ENCODE results near the gene MYO7B. TPM values are rescaled to one million over a fixed set of nuclear protein-coding genes. Genes with fewer than 3 reads are reported as not detected.

The MYO7B gene
- total RNA-seq, 5 donors from 2014 or later (not counting 1 experiment from before 2014, with no cell fraction given) = 0.13 to 0.96 (median 0.28) TPM; not detected in 1

GRCh38 chr2:127575941-127576432, 40.5 kb downstream of the MYO7B start:
- ATAC-seq (replicated peaks in 1 of 4) (no peak), DNase-seq (peak in 2 of 35 experiments; percentile 1 to 6)
- H3K4me1 ChIP-seq (ENCODE audit: control insufficient read depth in 1 of 2, extremely low read depth in 1 of 2, insufficient read depth in 2 of 2, low read length in 2 of 2) = peaks cover 7 to 12% of the 10 kb centered on the region in 2 experiments
- Mint-ChIP-seq H3K27ac (peak overlapping the region; percentile 1 to 55), H3K27me3 (peaks cover 0 to 2% of the 10 kb centered on the region in 2 donors), H3K4me1 (peaks cover 14 to 23% (median 20%) of the 10 kb centered on the region in 3 donors), H3K4me3 (peak overlapping the region in 1 of 3 donors; percentile 36), H3K9me3 (no peaks in the 10 kb centered on the region), H3K36me3 (no peaks in the 10 kb centered on the region)
- POLR2A ChIA-PET = interaction anchor here in 1 of 2 donors (0.6 kb wide), 1 partner anchor 650 kb away, joined by 5 read pairs; no protein-coding TSS in a partner anchor
- WGBS (ENCODE audit: insufficient coverage) = 58% methylated on average over 9 of the region's 11 CpGs
- H3K36me3 ChIP-seq (ENCODE audit: control insufficient read depth in 2 of 2, extremely low read depth in 1 of 2, insufficient read depth in 1 of 2, low read length in 1 of 2) = no peaks in the 10 kb centered on the region
- H3K9me3 ChIP-seq = no peaks in the 10 kb centered on the region
- H3K27me3 ChIP-seq (replicated peaks in 1 of 2; ENCODE audit: control insufficient read depth in 2 of 2, extremely low read depth in 1 of 2, insufficient read depth in 2 of 2, low read length in 1 of 2) = peaks cover 0 to 29% of the 10 kb centered on the region in 2 experiments
- CTCF ChIA-PET = no interaction called here
- no peak overlapping the region for H3K4me3 ChIP-seq (ENCODE audit: control insufficient read depth in 1 of 2, extremely low read depth in 1 of 2, low read length in 1 of 2)
- H3K27ac ChIP-seq (ENCODE audit: low read length) = no peak overlapping the region

- Mint-ChIP-seq H3K4me1 (peaks cover 14 to 23% (median 20%) of the 10 kb centered on the region in 3 donors), H3K27ac (peak overlapping the region in 1 of 2 donors; percentile 23), H3K4me3 (peak overlapping the region in 1 of 3 donors; percentile 13), H3K9me3 (no peaks in the 10 kb centered on the region), H3K27me3 (peaks cover 0 to 2% of the 10 kb centered on the region in 2 donors), H3K36me3 (no peaks in the 10 kb centered on the region)
- ATAC-seq (replicated peaks in 1 of 4) (no peak), DNase-seq (peak in 2 of 35 experiments; percentile 5 to 19)
- Histone ChIP-seq H3K27ac (ENCODE audit: low read length) (no peak overlapping the region), H3K36me3 (ENCODE audit: control insufficient read depth in 2 of 2, extremely low read depth in 1 of 2, insufficient read depth in 1 of 2, low read length in 1 of 2) (no peaks in the 10 kb centered on the region), H3K9me3 (no peaks in the 10 kb centered on the region), H3K27me3 (replicated peaks in 1 of 2; ENCODE audit: control insufficient read depth in 2 of 2, extremely low read depth in 1 of 2, insufficient read depth in 2 of 2, low read length in 1 of 2) (peaks cover 0 to 32% of the 10 kb centered on the region in 2 experiments), H3K4me3 (ENCODE audit: control insufficient read depth in 1 of 2, extremely low read depth in 1 of 2, low read length in 1 of 2) (no peak overlapping the region), H3K4me1 (ENCODE audit: control insufficient read depth in 1 of 2, extremely low read depth in 1 of 2, insufficient read depth in 2 of 2, low read length in 2 of 2) (peaks cover 7 to 12% of the 10 kb centered on the region in 2 experiments)
- POLR2A ChIA-PET = interaction anchor here (0.6 kb wide), 2 partner anchors 38 to 650 kb away, joined by 5 read pairs; no protein-coding TSS in a partner anchor
- 93% methylated on average over 21 of the region's 26 CpGs for WGBS (ENCODE audit: insufficient coverage)
- CTCF ChIA-PET = interaction anchor here in 1 of 2 donors (0.6 kb wide), 1 partner anchor 43 kb away, joined by 5 read pairs; no protein-coding TSS in a partner anchor
These were observed 41.1 kb downstream of the MYO7B start for GRCh38 chr2:127576433-127577207.

- H3K27ac ChIP-seq (ENCODE audit: low read length) = no peak overlapping the region
- H3K27me3 ChIP-seq (replicated peaks in 1 of 2; ENCODE audit: control insufficient read depth in 2 of 2, extremely low read depth in 1 of 2, insufficient read depth in 2 of 2, low read length in 1 of 2) = peaks cover 0 to 32% of the 10 kb centered on the region in 2 experiments
- no peaks in the 10 kb centered on the region for H3K9me3 ChIP-seq
- Mint-ChIP-seq H3K4me3 (peak overlapping the region in 1 of 3 donors; percentile 13), H3K27ac (no peak overlapping the region), H3K9me3 (no peaks in the 10 kb centered on the region), H3K36me3 (no peaks in the 10 kb centered on the region), H3K27me3 (peaks cover 0 to 2% of the 10 kb centered on the region in 2 donors), H3K4me1 (peaks cover 14 to 23% (median 20%) of the 10 kb centered on the region in 3 donors)
- ChIA-PET CTCF (interaction anchor here in 1 of 2 donors (0.6 kb wide), 1 partner anchor 43 kb away, joined by 5 read pairs; no protein-coding TSS in a partner anchor), POLR2A (interaction anchor here in 1 of 2 donors (0.6 kb wide), 1 partner anchor 39 kb away, joined by 5 read pairs; no protein-coding TSS in a partner anchor)
- H3K4me3 ChIP-seq (ENCODE audit: control insufficient read depth in 1 of 2, extremely low read depth in 1 of 2, low read length in 1 of 2) = no peak overlapping the region
- H3K36me3 ChIP-seq (ENCODE audit: control insufficient read depth in 2 of 2, extremely low read depth in 1 of 2, insufficient read depth in 1 of 2, low read length in 1 of 2) = no peaks in the 10 kb centered on the region
- no peak for ATAC-seq (replicated peaks in 1 of 4)
- 80% methylated on average over 1 of the region's 2 CpGs for WGBS (ENCODE audit: insufficient coverage)
- peaks cover 7 to 12% of the 10 kb centered on the region in 2 experiments for H3K4me1 ChIP-seq (ENCODE audit: control insufficient read depth in 1 of 2, extremely low read depth in 1 of 2, insufficient read depth in 2 of 2, low read length in 2 of 2)
- peak in 1 of 35 experiments; percentile 9 for DNase-seq
These were observed 41.7 kb downstream of the MYO7B start for GRCh38 chr2:127577208-127577475.

GRCh38 chr2:127577503-127577902, 42.0 kb downstream of the MYO7B start:
- Mint-ChIP-seq H3K27ac (no peak overlapping the region), H3K27me3 (peaks cover 0 to 2% of the 10 kb centered on the region in 2 donors), H3K36me3 (no peaks in the 10 kb centered on the region), H3K4me3 (no peak overlapping the region), H3K9me3 (no peaks in the 10 kb centered on the region), H3K4me1 (peaks cover 14 to 23% (median 20%) of the 10 kb centered on the region in 3 donors)
- Histone ChIP-seq H3K27ac (ENCODE audit: low read length) (no peak overlapping the region), H3K36me3 (ENCODE audit: control insufficient read depth in 2 of 2, extremely low read depth in 1 of 2, insufficient read depth in 1 of 2, low read length in 1 of 2) (no peaks in the 10 kb centered on the region), H3K4me3 (ENCODE audit: control insufficient read depth in 1 of 2, extremely low read depth in 1 of 2, low read length in 1 of 2) (no peak overlapping the region), H3K9me3 (no peaks in the 10 kb centered on the region), H3K4me1 (ENCODE audit: control insufficient read depth in 1 of 2, extremely low read depth in 1 of 2, insufficient read depth in 2 of 2, low read length in 2 of 2) (peaks cover 7 to 12% of the 10 kb centered on the region in 2 experiments), H3K27me3 (replicated peaks in 1 of 2; ENCODE audit: control insufficient read depth in 2 of 2, extremely low read depth in 1 of 2, insufficient read depth in 2 of 2, low read length in 1 of 2) (peaks cover 0 to 32% of the 10 kb centered on the region in 2 experiments)
- ATAC-seq (replicated peaks in 1 of 4) = no peak
- DNase-seq = peak in 2 of 35 experiments; percentile 7 to 8
- ChIA-PET POLR2A (no interaction called here), CTCF (no interaction called here)
- WGBS (ENCODE audit: insufficient coverage) = 87% methylated on average over 12 of the region's 12 CpGs

- Histone ChIP-seq H3K27me3 (replicated peaks in 1 of 2; ENCODE audit: control insufficient read depth in 2 of 2, extremely low read depth in 1 of 2, insufficient read depth in 2 of 2, low read length in 1 of 2) (peaks cover 0 to 32% of the 10 kb centered on the region in 2 experiments), H3K36me3 (ENCODE audit: control insufficient read depth in 2 of 2, extremely low read depth in 1 of 2, insufficient read depth in 1 of 2, low read length in 1 of 2) (no peaks in the 10 kb centered on the region), H3K4me3 (ENCODE audit: control insufficient read depth in 1 of 2, extremely low read depth in 1 of 2, low read length in 1 of 2) (no peak overlapping the region), H3K27ac (ENCODE audit: low read length) (no peak overlapping the region), H3K4me1 (ENCODE audit: control insufficient read depth in 1 of 2, extremely low read depth in 1 of 2, insufficient read depth in 2 of 2, low read length in 2 of 2) (peaks cover 7 to 12% of the 10 kb centered on the region in 2 experiments), H3K9me3 (no peaks in the 10 kb centered on the region)
- H3K4me3 Mint-ChIP-seq = no peak overlapping the region
- ChIA-PET CTCF (no interaction called here), POLR2A (no interaction called here)
- peaks cover 14 to 23% (median 20%) of the 10 kb centered on the region in 3 donors for H3K4me1 Mint-ChIP-seq
- no peaks in the 10 kb centered on the region for H3K9me3 Mint-ChIP-seq
- peaks cover 0 to 2% of the 10 kb centered on the region in 2 donors for H3K27me3 Mint-ChIP-seq
- WGBS (ENCODE audit: insufficient coverage) = 76% methylated on average over 9 of the region's 11 CpGs
- H3K36me3 Mint-ChIP-seq = no peaks in the 10 kb centered on the region
- DNase-seq (peak in 2 of 35 experiments; percentile 10 to 12), ATAC-seq (replicated peaks in 1 of 4) (no peak)
- H3K27ac Mint-ChIP-seq = no peak overlapping the region
These were observed 42.5 kb downstream of the MYO7B start for GRCh38 chr2:127577973-127578372.

GRCh38 chr2:127578411-127578810, 42.9 kb downstream of the MYO7B start:
- no peak overlapping the region for H3K4me3 ChIP-seq (ENCODE audit: control insufficient read depth in 1 of 2, extremely low read depth in 1 of 2, low read length in 1 of 2)
- Mint-ChIP-seq H3K4me1 (peaks cover 14 to 23% (median 20%) of the 10 kb centered on the region in 3 donors), H3K4me3 (no peak overlapping the region), H3K27ac (no peak overlapping the region), H3K36me3 (no peaks in the 10 kb centered on the region), H3K27me3 (peaks cover 0 to 2% of the 10 kb centered on the region in 2 donors), H3K9me3 (no peaks in the 10 kb centered on the region)
- H3K9me3 ChIP-seq = no peaks in the 10 kb centered on the region
- WGBS (ENCODE audit: insufficient coverage) = 40% methylated on average over 1 of the region's 6 CpGs
- H3K27me3 ChIP-seq (replicated peaks in 1 of 2; ENCODE audit: control insufficient read depth in 2 of 2, extremely low read depth in 1 of 2, insufficient read depth in 2 of 2, low read length in 1 of 2) = peaks cover 0 to 30% of the 10 kb centered on the region in 2 experiments
- peaks cover 7 to 12% of the 10 kb centered on the region in 2 experiments for H3K4me1 ChIP-seq (ENCODE audit: control insufficient read depth in 1 of 2, extremely low read depth in 1 of 2, insufficient read depth in 2 of 2, low read length in 2 of 2)
- ChIA-PET CTCF (no interaction called here), POLR2A (no interaction called here)
- DNase-seq = no peak
- no peaks in the 10 kb centered on the region for H3K36me3 ChIP-seq (ENCODE audit: control insufficient read depth in 2 of 2, extremely low read depth in 1 of 2, insufficient read depth in 1 of 2, low read length in 1 of 2)
- H3K27ac ChIP-seq (ENCODE audit: low read length) = no peak overlapping the region
- ATAC-seq (replicated peaks in 1 of 4) = no peak
